Epithelial cell of proximal tubule (primary cell): ENCODE results near the gene EGFL8. TPM values are rescaled to one million over a fixed set of nuclear protein-coding genes. Genes with fewer than 3 reads are reported as not detected.
A peak's percentile ranks its signal among the peaks of the same experiment; 100 is the strongest.
"Not testable (repeated sequence)": the region's sequence is repeated elsewhere in the genome, so short reads cannot be mapped to it uniquely, and the experiment has no call there.

Source experiments
- DNase-seq: peaks from one replicate; pipeline ENCODE4 v3.0.0-alpha.2; 2011; ENCODE audit warnings: low read depth
- H3K4me3 ChIP-seq: 2 replicates; pipeline ENCODE4 v1.5.1; 2011; ENCODE audit warnings: low read depth, mild to moderate bottlenecking, low read length
- total RNA-seq: library from RNA; depleted of rRNA; stranded (reverse); fragments of >200 nt; gene quantifications from 2 replicates; pipeline ENCODE4 v1.2.3, GENCODE V29; 2015
- TF ChIP-seq, protein P1 (sequence below): conservative IDR thresholded peaks from 2 replicates; pipeline ENCODE4 v1.5.1; 2012; ENCODE audit warnings: low read depth, mild to moderate bottlenecking, low read length

EGFL8 gene
- total RNA-seq, 1 donor from 2014 or later = 6.5 TPM

DNA sequence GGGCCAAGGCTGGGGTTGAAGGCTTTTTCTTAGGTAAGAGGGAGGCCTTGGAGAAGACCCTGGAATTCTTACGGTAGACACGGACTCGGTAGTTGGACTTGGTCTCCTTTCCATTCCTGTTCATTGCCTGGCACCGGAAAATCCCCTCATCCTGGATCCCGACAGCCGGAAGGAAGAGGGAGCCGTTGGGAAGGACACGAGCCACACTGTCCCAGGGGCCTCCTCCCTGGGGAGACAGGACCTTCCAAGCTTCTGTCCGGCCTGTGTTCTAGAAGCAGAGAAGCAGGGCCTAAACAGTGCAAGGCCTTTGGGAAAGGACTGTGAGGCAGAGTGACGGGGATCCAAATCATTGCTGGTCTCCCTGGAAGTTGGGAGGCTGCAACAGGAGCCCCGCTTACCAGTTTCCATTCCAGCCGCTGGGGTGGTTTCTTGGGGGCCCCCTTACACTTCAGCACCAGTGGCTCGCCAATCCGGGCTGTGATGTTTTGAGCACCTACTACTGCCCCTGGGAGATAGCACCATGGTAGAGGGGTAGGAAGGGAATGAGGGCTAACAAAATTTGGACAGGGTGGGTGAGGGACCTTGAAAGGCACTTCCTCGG, 19.2 kb downstream of the EGFL8 start:
- TF ChIP-seq, protein P1, sequence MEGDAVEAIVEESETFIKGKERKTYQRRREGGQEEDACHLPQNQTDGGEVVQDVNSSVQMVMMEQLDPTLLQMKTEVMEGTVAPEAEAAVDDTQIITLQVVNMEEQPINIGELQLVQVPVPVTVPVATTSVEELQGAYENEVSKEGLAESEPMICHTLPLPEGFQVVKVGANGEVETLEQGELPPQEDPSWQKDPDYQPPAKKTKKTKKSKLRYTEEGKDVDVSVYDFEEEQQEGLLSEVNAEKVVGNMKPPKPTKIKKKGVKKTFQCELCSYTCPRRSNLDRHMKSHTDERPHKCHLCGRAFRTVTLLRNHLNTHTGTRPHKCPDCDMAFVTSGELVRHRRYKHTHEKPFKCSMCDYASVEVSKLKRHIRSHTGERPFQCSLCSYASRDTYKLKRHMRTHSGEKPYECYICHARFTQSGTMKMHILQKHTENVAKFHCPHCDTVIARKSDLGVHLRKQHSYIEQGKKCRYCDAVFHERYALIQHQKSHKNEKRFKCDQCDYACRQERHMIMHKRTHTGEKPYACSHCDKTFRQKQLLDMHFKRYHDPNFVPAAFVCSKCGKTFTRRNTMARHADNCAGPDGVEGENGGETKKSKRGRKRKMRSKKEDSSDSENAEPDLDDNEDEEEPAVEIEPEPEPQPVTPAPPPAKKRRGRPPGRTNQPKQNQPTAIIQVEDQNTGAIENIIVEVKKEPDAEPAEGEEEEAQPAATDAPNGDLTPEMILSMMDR = no peak
- H3K4me3 ChIP-seq = no peak overlapping the region
- no peak for DNase-seq

DNA sequence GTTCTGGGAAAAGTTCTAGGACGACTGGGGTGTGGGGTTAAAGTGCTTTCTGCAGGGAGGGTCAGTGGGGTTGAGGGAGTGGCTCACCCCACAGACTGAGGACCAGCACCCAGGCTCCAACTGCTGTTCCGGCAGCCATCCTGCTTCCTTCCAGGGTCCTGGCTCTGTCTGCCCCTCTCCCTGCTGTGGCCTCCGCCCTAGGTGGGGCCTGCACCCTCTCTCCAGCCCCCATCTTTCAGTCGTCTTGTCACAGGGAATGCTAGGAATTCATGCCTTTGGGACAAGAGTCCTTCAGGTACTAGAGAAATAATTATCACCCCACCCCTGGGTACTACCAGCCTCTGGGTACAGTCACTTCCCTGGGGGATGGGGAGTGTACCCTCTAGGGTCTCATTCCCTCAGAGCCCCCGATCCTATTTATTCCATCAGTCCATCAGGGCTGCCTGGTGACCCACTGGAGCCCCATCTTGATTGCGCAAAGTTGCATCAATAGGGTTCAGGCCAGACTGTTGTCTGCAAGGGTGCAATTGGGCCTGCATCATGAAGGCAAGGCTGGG, 19.8 kb downstream of the EGFL8 start, which contains the start of gene AGER:
Gene AGER, minus strand, starts transcription at position 170 of the 557 bp plus-strand sequence. Its CDS starts 31 bp downstream, at position 139.
- DNase-seq = no peak
- TF ChIP-seq, protein P1 = no peak
- H3K4me3 ChIP-seq = no peak within 1 kb of the TSS

DNA sequence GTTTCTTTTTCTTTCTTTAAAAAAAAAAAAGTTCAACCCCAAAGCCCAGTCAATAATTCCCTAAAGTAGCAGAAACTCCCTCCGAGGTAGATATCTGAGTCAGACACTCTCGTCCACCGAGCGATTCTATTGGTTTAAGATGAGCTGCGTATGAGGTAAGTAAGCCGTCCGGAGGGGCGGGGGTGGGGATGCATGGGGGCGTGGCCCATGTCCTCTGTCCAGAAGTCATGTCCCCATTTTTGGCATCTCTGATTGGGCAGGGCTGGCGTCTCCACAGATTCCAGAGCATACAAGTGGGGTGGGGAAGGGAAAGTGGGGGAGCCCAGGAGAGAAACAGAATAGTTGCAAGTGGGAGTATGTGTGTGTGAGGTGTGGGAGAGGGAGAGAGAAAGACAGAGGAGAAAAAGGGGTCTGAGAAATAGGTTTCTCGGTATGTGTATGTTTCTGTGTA, 21.3 kb downstream of the EGFL8 start:
- DNase-seq = not testable (repeated sequence)

DNA sequence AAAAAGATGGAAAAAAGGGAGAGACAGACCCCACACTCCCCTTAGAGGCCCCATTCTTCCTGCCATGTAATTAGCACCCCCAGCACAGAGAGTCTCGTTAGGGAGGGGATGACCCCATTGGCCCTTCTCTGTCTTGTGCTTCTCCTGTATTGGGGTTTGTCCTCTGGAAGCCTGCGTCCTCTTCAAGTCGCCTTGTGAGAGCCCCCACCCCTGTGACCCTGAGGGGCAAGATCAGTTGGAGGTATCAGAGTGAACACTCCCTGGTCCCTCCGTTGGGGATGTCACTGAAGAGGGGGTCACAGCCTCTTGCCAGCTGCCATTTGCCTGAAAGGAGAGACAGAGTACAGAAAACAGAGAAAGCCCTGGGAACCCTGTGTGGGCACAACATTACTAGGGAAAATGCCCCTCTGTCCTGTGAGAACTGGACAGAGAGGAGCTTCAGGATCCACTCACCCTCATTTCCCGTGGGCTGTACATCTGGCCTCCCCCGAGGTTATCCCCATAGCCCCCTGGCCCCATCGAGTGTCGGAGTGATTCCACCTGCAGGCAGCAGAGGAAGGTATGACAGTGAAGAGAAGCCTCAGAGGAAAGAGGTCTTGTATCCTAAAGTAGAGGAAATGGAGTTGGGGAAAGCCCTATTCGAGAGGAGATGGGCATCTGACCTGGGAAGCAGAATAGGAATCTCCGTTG, 21.9 kb downstream of the EGFL8 start:
- not testable (repeated sequence) for DNase-seq, H3K4me3 ChIP-seq

More for the DNA sequence above, 21.3 kb downstream of the EGFL8 start:
- not testable (repeated sequence) for H3K4me3 ChIP-seq

DNA sequence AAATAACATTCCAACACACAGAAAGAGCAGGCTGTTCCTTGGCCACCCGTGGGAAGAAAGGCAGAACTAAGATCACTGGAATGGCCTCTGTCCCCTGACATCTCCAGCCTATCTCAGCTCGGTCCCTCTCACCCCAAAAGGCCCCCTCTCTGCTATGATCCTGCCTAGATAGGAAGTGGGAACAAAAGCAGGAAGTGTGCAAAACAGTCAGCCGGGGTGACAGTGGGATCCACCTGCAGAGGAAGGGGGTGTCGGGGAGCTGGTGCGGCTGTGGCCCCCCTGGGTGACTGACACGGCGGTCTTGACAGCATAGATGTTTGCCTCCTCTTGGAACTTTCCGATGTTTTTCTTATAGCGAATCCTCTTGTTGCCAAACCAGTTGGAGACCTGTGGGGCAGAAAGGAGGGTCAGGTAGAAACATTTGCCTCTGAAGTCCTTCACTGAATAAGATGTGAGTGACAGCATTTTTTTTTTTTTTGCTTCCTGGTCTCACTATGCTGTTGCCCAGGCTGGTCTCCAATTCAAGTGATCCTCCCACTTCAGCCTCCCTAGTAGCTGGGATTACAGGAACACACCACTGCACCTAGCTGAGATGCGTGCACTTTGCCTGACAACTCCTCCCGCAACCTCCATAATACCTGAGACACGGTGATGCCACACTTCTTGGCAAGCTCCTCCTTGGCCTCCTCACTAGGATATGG, 22.8 kb downstream of the EGFL8 start:
- no peak overlapping the region for H3K4me3 ChIP-seq
- TF ChIP-seq, protein P1 = no peak

DNA sequence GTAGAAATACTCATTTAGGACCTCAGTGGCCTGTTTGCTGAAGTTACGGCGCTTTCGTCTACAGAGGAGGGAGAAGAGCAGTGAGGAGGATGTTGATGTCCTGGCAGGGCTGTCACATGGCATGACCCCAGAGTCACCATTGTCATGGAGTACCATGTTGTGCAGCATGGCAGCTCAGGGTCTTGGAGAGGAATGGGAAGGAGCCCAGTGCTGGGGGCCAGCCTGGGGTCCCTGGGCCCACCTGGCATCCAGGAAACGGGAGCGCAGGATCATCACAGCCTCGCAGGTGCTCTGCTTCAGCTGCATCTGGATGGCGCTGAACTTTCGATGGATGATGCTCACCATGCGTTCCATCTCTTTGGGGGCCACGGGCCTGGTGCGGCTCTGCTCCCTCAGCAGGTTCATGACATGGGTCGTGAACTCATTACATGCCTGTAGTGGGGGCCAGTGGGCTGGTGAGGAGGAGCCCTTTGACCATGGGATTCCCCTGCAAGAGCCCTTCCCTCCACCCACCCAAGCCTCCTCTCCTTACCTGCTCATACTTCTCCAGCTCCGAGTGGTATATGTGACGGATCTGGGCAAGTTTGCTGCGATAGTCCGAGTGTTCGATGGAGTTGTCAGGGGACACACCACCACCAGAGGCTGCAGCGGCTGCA, 23.5 kb downstream of the EGFL8 start:
- DNase-seq = not testable (repeated sequence)
- peak overlapping the region; percentile 82 for H3K4me3 ChIP-seq

More for the DNA sequence above, 22.8 kb downstream of the EGFL8 start:
- DNase-seq = no peak

DNA sequence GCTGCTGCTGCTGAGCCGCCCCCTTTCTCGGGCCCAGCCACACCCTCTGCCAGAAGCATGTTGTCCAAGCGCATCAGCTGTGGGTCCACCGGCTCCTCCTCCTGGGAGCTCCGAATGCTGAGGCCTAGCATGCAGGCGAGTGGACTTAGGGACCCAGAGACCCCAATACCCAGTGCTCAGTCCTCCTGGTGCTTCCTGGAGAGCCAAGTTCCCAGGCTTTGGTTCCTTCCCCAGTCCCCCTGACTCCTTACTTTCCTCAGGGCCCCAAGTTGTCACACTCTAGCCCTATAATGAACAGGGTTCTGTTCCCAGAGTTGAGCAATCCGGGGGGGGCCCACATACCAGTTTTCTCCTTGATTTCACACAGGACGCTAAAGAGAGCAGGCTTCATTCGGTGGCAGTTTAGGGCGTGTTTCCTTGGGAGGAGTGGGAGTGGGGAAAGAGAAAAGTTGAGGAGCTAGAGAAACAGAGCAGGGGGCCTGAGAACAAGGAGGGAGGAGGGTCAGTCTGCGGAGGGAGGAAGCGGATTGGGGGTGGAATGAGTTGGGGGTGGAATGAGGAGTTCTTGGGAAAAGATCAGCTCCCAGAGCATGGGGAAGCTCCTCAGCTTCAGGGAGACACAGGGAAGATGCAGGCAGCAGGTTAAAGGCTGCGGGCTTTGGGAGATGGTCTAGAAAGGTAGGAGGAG, 24.1 kb downstream of the EGFL8 start:
- no peak for DNase-seq
- TF ChIP-seq, protein P1 = no peak
- peak overlapping the region; percentile 82 for H3K4me3 ChIP-seq
